GM10847 (cell line): ENCODE results near the gene ZNF678.

Experiments
- POLR2A ChIP-seq: IDR thresholded peaks from 2 replicates; pipeline ENCODE4 v1.6.1; 2011; ENCODE audit not compliant: insufficient read length; ENCODE audit errors: extremely low read depth

The ZNF678 gene

DNA sequence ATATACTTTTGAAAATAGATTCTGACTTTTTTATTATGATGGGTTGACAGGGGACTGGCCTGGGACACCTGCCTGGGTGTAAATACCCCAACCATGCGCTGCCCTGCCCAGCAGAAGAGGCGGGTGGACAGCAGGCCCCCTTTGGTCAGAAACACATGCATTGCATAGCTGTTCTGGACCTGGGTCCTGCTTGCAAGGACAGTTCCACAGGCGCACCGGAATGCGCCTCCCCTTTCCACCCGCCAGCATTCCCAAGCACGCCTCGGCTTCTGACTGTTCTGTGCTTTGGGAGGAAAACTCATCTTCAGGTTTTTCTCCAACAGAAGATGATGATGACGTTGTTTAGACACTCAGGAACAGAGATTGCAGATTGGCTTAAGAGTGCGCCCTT is 428 bp upstream of the ZNF678 start:
- no peak for TF ChIP-seq POLR2A

DNA sequence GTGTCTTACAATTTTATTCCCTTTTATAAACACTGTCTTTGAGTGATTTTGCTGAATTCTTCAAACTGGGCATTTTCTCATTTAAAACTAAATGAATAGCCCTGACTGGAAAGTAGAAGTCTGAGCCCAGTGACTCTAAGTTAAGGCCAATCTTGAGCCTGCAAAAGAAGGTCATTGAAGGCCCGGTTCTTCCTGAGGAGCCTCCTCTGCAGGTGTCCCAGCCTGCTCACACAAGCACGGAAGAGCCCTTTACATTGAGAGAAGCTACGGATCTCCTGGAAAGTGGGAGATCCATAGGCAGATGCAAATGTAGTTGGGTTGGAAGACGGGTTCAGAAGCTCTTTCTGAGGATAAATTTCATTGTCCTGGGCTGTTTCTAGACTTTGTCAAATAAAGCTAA is 3.9 kb downstream of the ZNF678 start:
- TF ChIP-seq POLR2A, result no peak

DNA sequence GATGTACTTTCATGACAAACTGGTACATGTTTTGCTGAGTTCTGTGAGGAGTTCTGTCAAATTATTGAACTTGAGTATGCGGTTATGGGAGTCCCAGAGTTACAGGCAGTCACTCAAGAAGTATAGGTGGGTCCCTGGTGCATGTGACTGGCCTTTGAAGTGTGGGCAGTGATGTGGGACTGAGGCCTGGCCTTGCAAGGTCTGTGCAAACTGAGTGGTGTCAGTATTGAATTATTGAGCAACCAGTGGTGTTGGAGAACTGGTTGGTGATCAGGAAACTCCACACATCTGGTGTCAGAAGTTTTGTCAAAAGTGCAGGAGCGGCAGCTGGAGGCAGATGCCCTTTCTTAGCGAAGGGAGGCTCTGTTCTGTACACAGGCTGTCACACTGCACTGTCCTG is 5.2 kb downstream of the ZNF678 start:
- no peak for TF ChIP-seq POLR2A

DNA sequence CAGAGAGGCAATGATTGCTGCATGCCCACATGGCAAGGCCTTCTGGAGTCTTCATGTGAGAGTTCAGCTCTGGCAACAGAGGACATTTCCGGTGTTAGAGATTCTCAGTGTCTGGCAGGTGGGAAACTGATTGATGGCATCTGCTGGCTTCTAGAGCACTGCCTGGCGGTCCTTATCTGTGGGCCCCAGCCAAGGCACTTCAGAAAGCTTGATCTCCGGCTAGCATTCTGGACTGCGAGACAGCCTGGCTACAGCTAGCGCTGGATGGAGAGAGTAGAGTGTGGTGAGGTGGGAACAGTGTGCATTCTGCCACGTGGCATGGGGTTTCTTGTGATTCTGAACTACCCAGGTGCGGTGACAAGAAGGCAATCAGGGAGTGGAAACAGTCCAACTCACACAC is 9.4 kb downstream of the ZNF678 start:
- no peak for TF ChIP-seq POLR2A

DNA sequence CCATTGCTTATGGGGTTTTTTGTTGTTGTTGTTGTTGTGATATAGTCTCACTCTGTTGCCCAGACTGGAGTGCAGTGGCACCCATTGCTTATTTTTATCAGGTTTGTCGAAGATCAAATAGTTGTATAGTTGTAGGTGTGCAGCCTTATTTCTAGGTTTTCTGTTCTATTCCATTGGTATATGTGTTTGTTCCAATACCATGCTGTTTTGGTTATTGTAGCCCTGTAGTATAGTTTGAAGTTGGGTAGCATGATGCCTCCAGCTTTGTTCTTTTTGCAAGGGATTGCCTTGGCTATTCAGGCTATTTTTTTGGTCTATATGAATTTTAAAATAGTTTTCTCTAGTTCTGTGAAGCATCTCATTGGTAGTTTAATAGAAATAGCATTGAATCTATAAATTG is 11.6 kb downstream of the ZNF678 start:
- no peak for TF ChIP-seq POLR2A

DNA sequence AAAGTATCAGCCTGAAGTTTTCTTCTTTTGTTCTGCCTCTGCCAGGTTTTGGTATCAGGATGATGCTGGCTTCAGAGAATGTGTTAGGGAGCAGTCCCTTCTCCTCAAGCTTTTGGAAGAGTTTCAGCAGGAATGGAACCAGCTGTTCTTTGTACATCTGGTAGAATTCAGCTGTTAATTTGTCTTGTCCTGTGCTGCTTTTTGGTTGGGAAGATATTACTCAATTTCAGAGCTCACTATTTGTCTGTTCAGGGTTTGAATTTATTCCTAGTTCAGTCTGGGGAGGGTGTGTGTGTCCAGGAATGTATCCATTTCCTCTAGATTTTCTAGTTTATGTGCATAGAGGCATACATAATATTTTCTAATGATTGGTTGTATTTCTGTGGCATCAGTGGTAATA is 12.8 kb downstream of the ZNF678 start:
- TF ChIP-seq POLR2A, result no peak

DNA sequence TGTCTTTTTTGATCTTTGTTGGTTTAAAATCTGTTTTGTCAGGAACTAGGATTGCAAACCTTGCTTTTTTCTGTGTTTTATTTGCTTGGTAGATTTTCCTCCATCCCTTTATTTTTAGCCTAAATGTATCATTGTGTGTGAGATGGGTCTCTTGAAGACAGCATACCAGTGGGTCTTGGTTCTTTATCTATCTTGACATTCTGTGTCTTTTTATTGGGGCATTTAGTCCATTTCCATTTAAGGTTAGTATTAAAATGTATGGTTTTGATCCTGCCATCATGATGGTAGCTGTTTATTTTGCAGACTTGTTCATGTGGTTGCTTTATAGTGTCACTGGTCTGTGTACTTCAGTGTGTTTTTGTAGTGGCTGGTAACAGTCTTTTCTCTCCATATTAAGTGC is 14.1 kb downstream of the ZNF678 start:
- TF ChIP-seq POLR2A, result no peak

DNA sequence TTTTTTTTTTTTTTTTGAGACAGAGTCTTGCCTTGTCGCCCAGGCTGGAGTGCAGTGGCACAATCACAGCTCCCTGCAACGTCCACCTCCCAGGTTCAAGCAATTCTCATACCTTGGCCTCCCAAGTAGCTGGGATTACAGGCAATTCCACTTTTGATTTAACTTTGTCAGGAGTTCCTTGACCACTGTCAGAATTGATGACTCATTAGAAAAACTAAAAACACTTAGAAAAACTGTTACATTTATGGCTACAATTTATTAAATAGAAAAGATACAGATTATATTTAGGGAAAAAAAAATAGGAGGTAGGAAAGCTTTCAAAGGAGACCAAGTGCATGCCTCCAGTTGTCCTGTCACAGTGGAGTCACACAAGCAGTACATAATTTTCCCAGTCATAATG is 20.0 kb downstream of the ZNF678 start:
- TF ChIP-seq POLR2A, result no peak

DNA sequence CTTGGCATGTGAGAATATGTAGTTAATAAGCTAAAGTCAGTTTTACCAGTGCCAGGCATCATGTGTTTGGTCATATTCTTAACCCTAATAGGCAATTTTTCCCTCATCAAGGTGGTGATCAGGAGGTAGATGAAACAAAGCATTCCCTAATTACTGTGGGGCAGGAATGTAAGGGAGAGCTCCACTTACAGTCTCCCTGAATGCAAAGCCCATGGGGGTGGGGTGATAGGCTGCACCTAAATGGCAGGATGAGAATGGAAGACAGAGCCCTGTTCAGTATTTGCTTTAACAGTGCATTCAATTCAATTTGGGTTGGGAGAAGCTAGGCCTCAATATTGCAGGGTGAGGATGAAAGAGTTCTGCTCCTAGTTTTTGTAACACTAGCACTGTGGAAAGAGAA is 23.4 kb downstream of the ZNF678 start:
- no peak for TF ChIP-seq POLR2A

DNA sequence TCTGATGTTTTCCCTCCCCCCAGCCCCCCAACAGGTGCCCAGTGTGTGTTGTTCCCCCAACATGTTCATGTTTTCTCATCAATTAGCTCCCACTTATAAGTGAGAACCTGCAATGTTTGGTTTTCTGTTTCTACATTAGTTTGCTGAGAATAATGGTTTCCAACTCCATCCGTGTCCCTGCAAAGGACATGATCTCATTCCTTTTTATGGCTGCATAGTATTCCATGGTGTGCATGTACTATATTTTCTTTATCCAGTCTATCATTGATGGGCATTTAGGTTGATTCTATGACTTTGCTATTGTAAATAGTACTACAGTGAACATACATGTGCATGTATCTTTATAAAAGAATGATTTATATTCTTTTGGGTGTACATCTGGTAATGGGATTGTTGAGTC is 24.6 kb downstream of the ZNF678 start:
- TF ChIP-seq POLR2A, result no peak

DNA sequence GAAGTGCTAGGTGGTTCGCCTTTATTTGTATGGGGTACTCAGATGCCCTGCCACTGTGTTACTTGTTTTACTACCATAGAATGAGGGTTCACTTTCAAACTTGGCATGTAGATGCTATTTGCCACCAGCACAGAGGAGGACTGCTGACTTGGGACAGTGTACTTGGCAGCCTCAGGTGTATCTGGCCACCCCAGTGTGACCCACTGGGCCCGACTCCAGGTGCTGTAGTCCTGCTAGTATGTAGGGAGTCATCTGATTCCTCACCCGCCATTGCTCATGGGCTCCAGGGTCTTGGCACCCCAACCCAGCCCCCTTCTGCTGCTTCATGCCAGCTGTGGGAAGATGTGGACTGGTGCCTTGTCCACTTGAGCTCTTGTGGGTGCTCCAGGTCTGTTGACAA is 40.0 kb downstream of the ZNF678 start:
- TF ChIP-seq POLR2A, result no peak

DNA sequence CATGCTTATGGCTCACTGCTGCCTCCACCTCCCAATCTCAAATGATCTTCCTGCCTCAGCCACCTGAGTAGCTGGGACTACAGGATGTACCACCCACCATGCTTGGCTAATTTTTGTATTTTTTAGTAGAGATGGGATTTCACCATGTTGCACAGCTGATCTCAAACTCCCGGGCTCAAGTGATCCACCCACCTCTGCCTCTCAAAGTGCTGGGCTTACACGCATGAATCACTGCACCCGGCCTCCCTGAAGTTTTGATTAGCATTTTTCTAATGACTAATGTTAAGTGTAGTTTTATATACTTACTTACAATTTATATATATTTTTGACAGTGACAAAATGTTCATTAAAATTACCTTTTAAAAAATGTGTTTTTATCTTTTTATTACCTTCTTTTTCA is 41.1 kb downstream of the ZNF678 start:
- TF ChIP-seq POLR2A, result no peak

DNA sequence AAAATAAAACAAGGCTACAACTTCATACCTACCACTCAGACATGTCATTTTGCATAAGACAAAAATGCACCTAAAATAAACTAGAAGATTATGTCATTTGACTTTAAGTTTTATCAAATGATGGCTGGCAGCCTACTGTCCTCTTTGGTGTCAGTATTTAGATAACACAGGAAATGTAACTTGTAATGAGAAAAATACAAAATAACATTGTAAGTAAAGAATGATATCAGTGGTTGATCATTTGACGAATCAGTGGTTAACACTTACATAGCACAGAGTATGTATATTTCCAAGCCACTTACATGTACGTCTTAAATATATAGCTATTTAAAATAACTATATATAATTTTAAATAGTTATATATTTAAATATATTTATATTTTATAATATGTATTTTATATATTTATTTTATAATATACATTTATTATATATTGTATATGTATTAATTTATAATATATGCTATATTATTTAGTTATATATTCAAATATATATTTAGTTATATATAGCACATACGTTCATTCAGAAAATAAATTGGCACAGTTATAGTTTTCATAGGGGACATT is 44.1 kb downstream of the ZNF678 start:
- TF ChIP-seq POLR2A, result no peak

DNA sequence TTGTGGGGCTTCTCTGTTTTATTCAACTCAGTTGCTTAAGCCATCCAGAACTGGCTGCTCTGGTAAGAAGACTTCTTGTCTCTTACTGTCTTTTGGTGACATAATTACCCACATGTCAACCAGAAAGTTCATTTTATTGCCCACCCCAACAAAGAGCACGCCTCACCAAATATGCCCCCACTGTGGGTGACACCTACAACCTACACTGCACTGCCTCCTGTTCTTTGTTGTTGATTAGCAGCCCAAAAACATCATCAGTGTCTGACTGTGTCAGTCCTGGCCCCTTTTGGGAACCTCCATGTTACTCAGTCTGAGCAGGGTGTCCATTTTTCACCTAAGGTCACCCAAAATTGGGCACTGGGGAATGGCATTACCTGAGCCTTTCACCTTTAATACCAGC is 49.3 kb downstream of the ZNF678 start:
- TF ChIP-seq POLR2A, result no peak

DNA sequence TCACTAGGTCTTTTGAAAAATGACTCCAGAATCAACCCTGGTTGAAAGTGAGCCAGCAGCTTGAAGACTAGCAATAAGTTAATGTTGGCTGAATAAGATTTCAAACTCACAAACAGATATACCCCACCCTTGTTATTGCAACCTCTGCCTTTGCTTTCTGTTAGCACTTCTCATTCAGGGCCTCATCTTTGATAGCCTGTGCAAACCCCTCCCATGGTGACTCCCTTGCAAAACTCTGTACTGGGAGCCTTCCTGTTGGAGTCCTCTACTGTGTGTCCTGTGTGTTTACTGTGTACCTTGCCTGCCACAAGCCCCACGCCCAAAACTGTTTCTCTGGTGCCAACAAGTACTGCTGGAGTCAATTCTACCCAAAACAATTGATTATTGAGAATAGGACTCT is 50.2 kb downstream of the ZNF678 start:
- TF ChIP-seq POLR2A, result no peak

DNA sequence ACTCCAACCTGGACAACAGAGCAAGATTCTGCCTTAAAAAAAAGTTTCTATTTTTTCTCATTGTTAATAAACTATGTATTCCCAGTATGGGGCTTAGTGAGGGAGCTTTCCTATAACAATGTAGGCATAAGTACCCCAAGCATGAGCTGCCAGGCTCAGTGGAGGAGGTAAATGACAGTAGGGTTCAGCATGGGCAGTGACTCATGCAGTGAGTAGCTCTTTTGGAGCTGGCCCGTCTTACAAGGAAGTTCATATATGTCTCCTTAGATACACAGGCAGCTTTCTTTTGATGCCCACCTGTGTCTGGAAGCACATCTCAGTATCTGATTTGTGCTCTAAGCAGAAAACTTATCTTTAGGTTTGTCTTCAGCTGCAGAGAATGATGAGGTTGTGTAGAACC is 57.9 kb downstream of the ZNF678 start:
- TF ChIP-seq POLR2A, result no peak

DNA sequence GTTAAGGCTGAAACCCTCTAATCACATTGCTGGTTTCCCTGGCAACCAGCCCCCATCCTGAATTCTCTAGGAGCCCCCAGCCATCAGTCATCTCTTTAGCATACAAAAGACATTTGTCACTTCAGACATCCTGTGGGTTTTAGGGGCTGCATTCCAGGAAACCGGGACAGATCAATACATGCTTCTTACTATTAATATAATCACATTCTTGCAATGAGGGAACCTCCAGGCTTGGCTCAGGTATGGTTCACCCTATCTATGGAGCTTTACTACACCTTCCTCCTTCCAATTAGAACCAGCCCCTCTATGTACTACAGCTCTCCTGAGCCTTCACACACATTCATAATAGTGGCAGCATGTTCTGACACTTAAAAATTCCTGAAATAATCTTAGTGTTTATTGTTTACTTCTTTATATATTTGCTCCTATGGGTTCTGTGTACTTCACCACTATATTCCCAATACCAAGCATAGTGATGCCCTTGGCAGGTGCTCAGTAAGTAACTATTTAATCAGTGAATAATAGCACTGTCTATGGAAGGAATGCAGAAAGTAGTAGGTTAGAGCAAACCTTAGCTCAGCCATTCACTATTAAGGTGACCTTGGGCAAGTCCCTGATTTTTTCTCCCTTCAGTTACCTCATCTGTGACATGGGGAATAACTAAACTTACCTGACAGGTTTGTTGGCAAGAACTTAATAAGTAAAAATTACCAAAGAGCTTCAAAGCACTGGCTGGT is 59.6 kb downstream of the ZNF678 start:
- no peak for TF ChIP-seq POLR2A
